MM.1S (cell line): ENCODE measurements around the gene GALM.

Experiments
- DNase-seq: peaks from one replicate; pipeline ENCODE4 v3.0.0-alpha.2; 2015
- H2AFZ ChIP-seq: fragments of 300-600 bp; sonication (generic); 2 replicates; pipeline ENCODE4 v1.6.0; 2016; ENCODE audit warnings: antibody characterized with exemption, low read length
- H3F3A ChIP-seq: fragments of 300-600 bp; sonication (generic); 2 replicates; pipeline ENCODE4 v1.6.1; 2016; ENCODE audit warnings: mild to moderate bottlenecking, antibody characterized with exemption, low read length, moderate library complexity, mixed read lengths; ENCODE audit not compliant: insufficient read depth
- H3K27ac ChIP-seq: fragments of 300-600 bp; sonication (generic); 2 replicates; pipeline ENCODE4 v1.5.1; 2016; ENCODE audit warnings: mild to moderate bottlenecking, low read length
- H3K27me3 ChIP-seq: fragments of 300-600 bp; sonication (generic); replicated peaks from 2 replicates; pipeline ENCODE4 v1.6.0; 2016; ENCODE audit warnings: low read length; ENCODE audit not compliant: insufficient read depth
- H3K36me3 ChIP-seq: fragments of 300-600 bp; sonication (generic); replicated peaks from 2 replicates; pipeline ENCODE4 v1.6.1; 2016; ENCODE audit warnings: mild to moderate bottlenecking, low read length, mixed read lengths; ENCODE audit not compliant: insufficient read depth
- H3K4me1 ChIP-seq: fragments of 300-600 bp; sonication (generic); 2 replicates; pipeline ENCODE4 v1.6.1; 2016; ENCODE audit warnings: low read length, mixed read lengths
- H3K4me2 ChIP-seq: fragments of 300-600 bp; sonication (generic); 2 replicates; pipeline ENCODE4 v1.6.0; 2016; ENCODE audit warnings: low read depth, low read length
- H3K4me3 ChIP-seq: fragments of 300-600 bp; sonication (generic); 2 replicates; pipeline ENCODE4 v1.5.1; 2016; ENCODE audit warnings: low read length, mixed read lengths
- H3K79me2 ChIP-seq: fragments of 300-600 bp; sonication (generic); 2 replicates; pipeline ENCODE4 v1.6.1; 2016; ENCODE audit warnings: mixed run types, low read length, mixed read lengths
- H3K9ac ChIP-seq: fragments of 300-600 bp; sonication (generic); 2 replicates; pipeline ENCODE4 v1.6.1; 2016; ENCODE audit warnings: low read length, mixed read lengths
- H3K9me2 ChIP-seq: fragments of 300-600 bp; sonication (generic); replicated peaks from 2 replicates; pipeline ENCODE4 v1.6.1; 2016; ENCODE audit warnings: mild to moderate bottlenecking, low read length, mixed read lengths; ENCODE audit not compliant: insufficient read depth
- H3K9me3 ChIP-seq: fragments of 300-600 bp; sonication (generic); replicated peaks from 2 replicates; pipeline ENCODE4 v1.6.1; 2016; ENCODE audit warnings: mild to moderate bottlenecking, low read length, mixed read lengths; ENCODE audit not compliant: insufficient read depth
- H4K20me1 ChIP-seq: fragments of 300-600 bp; sonication (generic); 2 replicates; pipeline ENCODE4 v1.6.1; 2016; ENCODE audit warnings: mild to moderate bottlenecking, low read length, moderate library complexity, mixed read lengths; ENCODE audit not compliant: insufficient read depth
- EZH2 ChIP-seq: fragments of 300-600 bp; sonication (generic); optimal IDR thresholded peaks from 2 replicates; pipeline ENCODE3; 2017; ENCODE audit warnings: low read depth, mild to moderate bottlenecking, antibody characterized with exemption, low read length, mixed read lengths
- EZH2phosphoT487 ChIP-seq: fragments of 300-600 bp; sonication (generic); IDR thresholded peaks from 2 replicates; pipeline ENCODE4 v1.6.1; 2018; ENCODE audit warnings: antibody characterized with exemption, low read length
- TF ChIP-seq, protein P1 (sequence below): fragments of 300-600 bp; sonication (generic); IDR thresholded peaks from 2 replicates; pipeline ENCODE4 v1.5.1; 2016; ENCODE audit warnings: antibody characterized with exemption, low read length, mixed read lengths

The GALM gene

DNA sequence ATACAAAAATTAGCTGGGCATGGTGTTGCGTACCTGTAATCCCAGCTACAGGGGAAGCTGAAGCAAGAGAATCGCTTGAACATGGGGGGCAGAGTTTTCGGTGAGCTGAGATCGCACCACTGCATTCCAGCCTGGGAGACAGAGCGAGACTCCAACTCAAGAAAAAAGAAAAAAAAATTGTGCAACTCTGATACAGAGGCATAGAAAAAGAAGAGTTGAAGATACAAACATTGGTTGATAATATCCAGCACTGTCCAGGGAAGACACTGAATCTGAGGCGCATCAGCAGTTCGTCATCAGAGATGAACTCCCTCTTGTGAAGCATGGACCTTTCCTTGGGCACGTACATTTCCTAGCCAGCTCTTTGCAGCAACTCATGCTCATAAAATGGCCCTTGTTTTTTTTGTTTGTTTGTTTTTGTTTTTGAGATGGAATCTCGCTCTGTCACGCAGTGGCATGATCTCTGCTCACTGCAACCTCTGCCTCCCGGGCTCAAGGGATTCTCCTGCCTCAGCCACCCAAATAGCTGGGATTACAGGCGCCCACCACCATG is 16.7 kb upstream of the GALM start:
- Histone ChIP-seq H3K4me1 (peaks cover 32% of the 10 kb centered on the region), H3K4me2 (no peak overlapping the region), H3K36me3 (no peaks in the 10 kb centered on the region), H3F3A (peaks cover 20% of the 10 kb centered on the region), H3K9me2 (no peaks in the 10 kb centered on the region), H3K9ac (no peak overlapping the region), H2AFZ (no peak overlapping the region), H3K79me2 (no peaks in the 10 kb centered on the region), H3K27ac (no peak overlapping the region), H3K9me3 (no peaks in the 10 kb centered on the region), H3K27me3 (no peaks in the 10 kb centered on the region), H3K4me3 (no peak overlapping the region), H4K20me1 (no peaks in the 10 kb centered on the region)
- TF ChIP-seq EZH2phosphoT487 (no peak), EZH2 (no peak)
- TF ChIP-seq, protein P1, sequence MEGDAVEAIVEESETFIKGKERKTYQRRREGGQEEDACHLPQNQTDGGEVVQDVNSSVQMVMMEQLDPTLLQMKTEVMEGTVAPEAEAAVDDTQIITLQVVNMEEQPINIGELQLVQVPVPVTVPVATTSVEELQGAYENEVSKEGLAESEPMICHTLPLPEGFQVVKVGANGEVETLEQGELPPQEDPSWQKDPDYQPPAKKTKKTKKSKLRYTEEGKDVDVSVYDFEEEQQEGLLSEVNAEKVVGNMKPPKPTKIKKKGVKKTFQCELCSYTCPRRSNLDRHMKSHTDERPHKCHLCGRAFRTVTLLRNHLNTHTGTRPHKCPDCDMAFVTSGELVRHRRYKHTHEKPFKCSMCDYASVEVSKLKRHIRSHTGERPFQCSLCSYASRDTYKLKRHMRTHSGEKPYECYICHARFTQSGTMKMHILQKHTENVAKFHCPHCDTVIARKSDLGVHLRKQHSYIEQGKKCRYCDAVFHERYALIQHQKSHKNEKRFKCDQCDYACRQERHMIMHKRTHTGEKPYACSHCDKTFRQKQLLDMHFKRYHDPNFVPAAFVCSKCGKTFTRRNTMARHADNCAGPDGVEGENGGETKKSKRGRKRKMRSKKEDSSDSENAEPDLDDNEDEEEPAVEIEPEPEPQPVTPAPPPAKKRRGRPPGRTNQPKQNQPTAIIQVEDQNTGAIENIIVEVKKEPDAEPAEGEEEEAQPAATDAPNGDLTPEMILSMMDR, result no peak
- DNase-seq, result no peak

DNA sequence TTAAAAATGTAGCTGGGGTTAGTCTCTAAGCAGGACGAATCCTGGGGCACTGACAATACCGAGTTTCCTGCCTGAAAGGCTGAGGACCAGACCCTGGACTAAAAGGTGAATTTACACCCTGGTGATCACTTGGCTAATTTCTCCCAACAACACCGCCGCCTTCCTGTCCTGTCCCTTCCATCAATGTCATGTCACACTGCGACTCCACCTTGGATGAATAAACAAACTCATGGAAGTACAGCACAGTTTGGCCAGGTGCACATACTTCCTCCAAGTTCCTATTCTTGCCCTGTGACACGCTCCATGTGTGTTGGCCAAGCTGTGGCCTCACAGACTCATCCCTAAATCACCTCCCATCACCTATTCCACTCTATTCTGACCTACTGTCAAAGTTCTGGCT is 15.9 kb upstream of the GALM start:
- peaks cover 20% of the 10 kb centered on the region for H3F3A ChIP-seq
- no peak overlapping the region for H3K27ac ChIP-seq
- no peak for DNase-seq
- H3K27me3 ChIP-seq, result no peaks in the 10 kb centered on the region
- peaks cover 33% of the 10 kb centered on the region for H3K4me1 ChIP-seq
- no peaks in the 10 kb centered on the region for H4K20me1 ChIP-seq
- H3K79me2 ChIP-seq, result no peaks in the 10 kb centered on the region
- H3K36me3 ChIP-seq, result no peaks in the 10 kb centered on the region
- no peak overlapping the region for H3K4me2 ChIP-seq
- H3K9me2 ChIP-seq, result no peaks in the 10 kb centered on the region
- no peak overlapping the region for H2AFZ ChIP-seq
- no peak overlapping the region for H3K4me3 ChIP-seq
- no peaks in the 10 kb centered on the region for H3K9me3 ChIP-seq
- no peak for TF ChIP-seq EZH2phosphoT487
- TF ChIP-seq, protein P1, result no peak
- no peak for TF ChIP-seq EZH2
- H3K9ac ChIP-seq, result no peak overlapping the region

DNA sequence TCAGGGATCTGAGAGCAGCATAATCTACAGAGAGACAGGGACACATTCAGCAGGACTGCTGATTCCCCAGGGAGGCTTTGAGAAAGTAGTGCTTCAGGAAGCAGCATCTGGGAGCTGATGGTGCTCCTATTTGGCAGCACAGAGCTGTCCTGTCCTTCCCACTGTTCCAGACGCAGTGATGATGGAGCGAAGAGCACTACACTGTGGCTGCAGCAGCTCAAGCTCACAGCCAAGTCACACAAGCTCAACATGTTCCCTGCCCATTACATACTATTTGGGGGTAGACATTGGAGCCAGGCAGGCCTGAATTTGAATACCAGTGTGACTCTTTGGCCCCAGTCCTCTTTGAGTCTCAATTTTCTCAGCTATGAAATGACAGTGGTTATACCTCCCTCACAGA is 15.2 kb upstream of the GALM start:
- Histone ChIP-seq H3K27me3 (no peaks in the 10 kb centered on the region), H2AFZ (no peak overlapping the region), H3K9me3 (no peaks in the 10 kb centered on the region), H3F3A (peaks cover 20% of the 10 kb centered on the region), H3K4me3 (no peak overlapping the region), H3K4me1 (peaks cover 33% of the 10 kb centered on the region), H3K36me3 (no peaks in the 10 kb centered on the region), H3K27ac (no peak overlapping the region), H3K9ac (no peak overlapping the region), H3K79me2 (no peaks in the 10 kb centered on the region), H3K4me2 (no peak overlapping the region), H3K9me2 (no peaks in the 10 kb centered on the region), H4K20me1 (no peaks in the 10 kb centered on the region)
- DNase-seq, result no peak
- no peak for TF ChIP-seq EZH2phosphoT487
- TF ChIP-seq, protein P1, result no peak
- no peak for TF ChIP-seq EZH2
